K562 (cell line): ENCODE results near the gene SERHL2. TPM values are rescaled to one million over a fixed set of nuclear protein-coding genes. Genes with fewer than 3 reads are reported as not detected.

Experiments used
- ARID4B ChIP-seq: sonication (generic); formaldehyde crosslinking; IDR thresholded peaks from 2 replicates; pipeline ENCODE4 v1.8.0; 2022; ENCODE audit warnings: mild to moderate bottlenecking, missing genetic modification reagents
- ERF ChIP-seq: fragments of 450-650 bp; formaldehyde crosslinking; IDR thresholded peaks from 2 replicates; pipeline ENCODE4 v1.4.0; 2020; ENCODE audit warnings: mild to moderate bottlenecking, mixed read lengths
- FOXO4 ChIP-seq: fragments of 450-650 bp; formaldehyde crosslinking; IDR thresholded peaks from 2 replicates; pipeline ENCODE4 v1.4.0; 2020; ENCODE audit warnings: mild to moderate bottlenecking, moderate library complexity
- GTF2E2 ChIP-seq: fragments of 200-800 bp; sonication (Bioruptor generic); IDR thresholded peaks from 2 replicates; pipeline ENCODE4 v1.6.1; 2016; ENCODE audit warnings: missing genetic modification characterization, missing compliant biosample characterization
- MAZ ChIP-seq, 2 experiments: fragments of 450-650 bp in 1 of 2; sonication (generic) in 1 of 2; formaldehyde crosslinking; IDR thresholded peaks in 1 of 2; conservative IDR thresholded peaks in 1 of 2; 2 replicates each; pipeline versions ENCODE4 v1.4.0 to v1.5.0; 2020; ENCODE audit warnings: mild to moderate bottlenecking in 1 of 2, missing genetic modification reagents in 1 of 2
- NFE2L1 ChIP-seq: fragments of 450-650 bp; IDR thresholded peaks from 2 replicates; pipeline ENCODE4 v1.6.1; 2016; ENCODE audit warnings: missing genetic modification characterization, low read depth, mild to moderate bottlenecking, missing compliant biosample characterization, moderate library complexity, borderline replicate concordance
- PTBP1 ChIP-seq: fragments of 200-400 bp; formaldehyde crosslinking; IDR thresholded peaks from 2 replicates; pipeline ENCODE4 v1.6.1; 2017; ENCODE audit warnings: low read depth, low read length
- RBFOX2 ChIP-seq: fragments of 200-400 bp; formaldehyde crosslinking; IDR thresholded peaks from 2 replicates; pipeline ENCODE4 v1.6.1; 2017; ENCODE audit warnings: low read depth, mild to moderate bottlenecking, low read length, moderate library complexity
- TAF9B ChIP-seq: fragments of 450-650 bp; IDR thresholded peaks from 2 replicates; pipeline ENCODE4 v1.6.1; 2018; ENCODE audit warnings: mild to moderate bottlenecking; ENCODE audit not compliant: partially characterized antibody
- ZHX1 ChIP-seq: fragments of 150-350 bp; conservative IDR thresholded peaks from 2 replicates; pipeline ENCODE4 v1.6.1; 2014; ENCODE audit warnings: low read length
- ZKSCAN1 ChIP-seq: fragments of 150-350 bp; IDR thresholded peaks from 2 replicates; pipeline ENCODE4 v1.6.1; 2016; ENCODE audit warnings: low read depth, low read length
- ZMIZ1 ChIP-seq, 2 experiments: fragments of 150-350 bp in 1 of 2; IDR thresholded peaks; 2 replicates each; pipeline ENCODE4 v1.6.1; 2012 to 2016; ENCODE audit warnings: low read depth in 2 of 2, low read length in 2 of 2, mild to moderate bottlenecking in 1 of 2, moderate library complexity in 1 of 2
- ZNF57 ChIP-seq: fragments of 450-650 bp; formaldehyde crosslinking; IDR thresholded peaks from 2 replicates; pipeline ENCODE4 v1.4.0; 2020; ENCODE audit warnings: mild to moderate bottlenecking, moderate library complexity
- ZSCAN29 ChIP-seq: fragments of 450-650 bp; IDR thresholded peaks from 2 replicates; pipeline ENCODE4 v1.6.1; 2017
- ZSCAN32 ChIP-seq: fragments of 450-650 bp; formaldehyde crosslinking; IDR thresholded peaks from 2 replicates; pipeline ENCODE4 v1.4.0; 2020; ENCODE audit warnings: mild to moderate bottlenecking, moderate library complexity
- polyA plus RNA-seq, 8 experiments: library from polyadenylated mRNA; depleted of rRNA in 4 of 8; stranded (reverse) in 5 of 8; unstranded in 3 of 8; fragments of >200 nt; fragmentation: Nextera tagmentation in 2 of 8; fragmentation: Illumina TruSeq in 1 of 8; extraction: Ambion mirVana in 2 of 8; extraction: Trizol in 1 of 8; gene quantifications; 2 replicates each; pipeline versions ENCODE4 v1.2.1 to v1.2.3, GENCODE V29; 2011 to 2014; ENCODE audit warnings: inconsistent platforms in 1 of 8, missing spikeins in 1 of 8
- total RNA-seq, 7 experiments: library from RNA; depleted of rRNA in 6 of 7; stranded (reverse); fragments of >200 nt in 6 of 7; fragmentation: Illumina TruSeq in 2 of 7; extraction: Trizol in 2 of 7; gene quantifications; 2 replicates each; pipeline versions ENCODE4 v1.2.1 to v1.2.3, GENCODE V29; 2011 to 2021; ENCODE audit warnings: low replicate concordance in 1 of 7

SERHL2 gene
- total and polyA plus RNA-seq, 9 of the 15 experiments (the other 6 are each of a cell fraction or from before 2014, with no cell fraction given) = 19.9 to 62.6 (median 25.2) TPM

- TF ChIP-seq ZHX1 (peak; percentile 95), FOXO4 (peak; percentile 92), TAF9B (peak; percentile 96), ZNF57 (CRISPR knock-in tag) (peak; percentile 86), ZKSCAN1 (peak; percentile 99), ZSCAN32 (CRISPR knock-in tag) (peak; percentile 89), MAZ (CRISPR knock-in tag; conservative IDR thresholded peaks at IDR 0.05 in 1 of 2, IDR thresholded peaks at IDR 0.05 in 1 of 2) (peak; percentile 74 to 80), ZSCAN29 (peak; percentile 90), NFE2L1 (tag) (no peak), ERF (CRISPR knock-in tag) (peak; percentile 98), GTF2E2 (tag) (peak; percentile 100), RBFOX2 (peak; percentile 97), ARID4B (peak; percentile 80; the same call in 1 of the 2 replicates), ZMIZ1 (IDR thresholded peaks at IDR 0.05; ENCODE audit: low read depth in 2 of 2, low read length in 2 of 2) (peak; percentile 10 to 100; a peak in 2 of 4 replicates), PTBP1 (peak; percentile 98)
These were observed 61.5 kb downstream of the SERHL2 start (continued) for GRCh38 chr22:42615092-42615859.
